ENCODE measurements around the gene PAX2. TPM values are rescaled to one million over a fixed set of nuclear protein-coding genes. Genes with fewer than 3 reads are reported as not detected.
A peak's percentile ranks its signal among the peaks of the same experiment; 100 is the strongest.

The PAX2 gene
- total and polyA plus RNA-seq, 2 of the 13 experiments (the other 11 are each of a cell fraction or from before 2014, with no cell fraction given), result not detected

GRCh38 chr10:100875484-100876166, 130.2 kb downstream of the PAX2 start (continued):
- TF ChIP-seq ZBTB37 (CRISPR knock-in tag; IDR thresholded peaks at IDR 0.05) (no peak), ISL2 (CRISPR knock-in tag; IDR thresholded peaks at IDR 0.05) (peak; percentile 86), NFYC (CRISPR knock-in tag; IDR thresholded peaks at IDR 0.05) (0 out of 2 replicates have a peak, but pooled peaks have one; percentile 15), TAF15 (IDR thresholded peaks at IDR 0.05; ENCODE audit: low read depth, low read length, poor library complexity, severe bottlenecking) (no peak), STAT6 (CRISPR knock-in tag; IDR thresholded peaks at IDR 0.05; ENCODE audit: borderline replicate concordance) (no peak), SMARCE1 (IDR thresholded peaks at IDR 0.05; ENCODE audit: borderline replicate concordance) (no peak), ZBTB40 (IDR thresholded peaks at IDR 0.05) (no peak), ZBTB40 (CRISPR knock-in tag; IDR thresholded peaks at IDR 0.05) (no peak), TCF7L2 (IDR thresholded peaks at IDR 0.05; ENCODE audit: low read depth, low read length) (0 out of 2 replicates have a peak, but pooled peaks have one; percentile 35), ARID3A (IDR thresholded peaks at IDR 0.05; ENCODE audit: low read depth, low read length) (peak; percentile 47; the same call in 1 of the 2 replicates), THYN1 (CRISPR knock-in tag; IDR thresholded peaks at IDR 0.05; ENCODE audit: borderline replicate concordance, low read depth) (no peak)

All from HepG2 (cell line).